GM12878 (cell line): ENCODE data around the gene RPAP3. TPM values are rescaled to one million over a fixed set of nuclear protein-coding genes. Genes with fewer than 3 reads are reported as not detected.

Experiments
- ATAC-seq: fragments of 200-7000 bp; cut with Tn5 transposase; 3 replicates; pipeline ENCODE4 v1.9.1; 2020; ENCODE audit warnings: mild to moderate bottlenecking, moderate library complexity
- BruUV-seq: library from RNA; stranded (reverse); fragments of 400-500 nt; replicated peaks from 2 replicates; lab custom pipeline; 2021; lab: Mats Ljungman, UMichigan
- CTCF ChIA-PET: fragments of 300-600 bp; sonication (Branson Sonifier 250); formaldehyde crosslinking; extraction: SDS; loops from one replicate; lab custom pipeline; 2021; ENCODE audit warnings: inconsistent platforms; lab: Yijun Ruan, JAX
- POLR2A ChIA-PET: fragments of 350-600 bp; formaldehyde crosslinking; extraction: SDS; loops from one replicate; lab custom pipeline; 2021; ENCODE audit warnings: inconsistent platforms; lab: Charles Lee
- RAD21 ChIA-PET: fragments of 300-600 bp; sonication (Branson Sonifier 250); formaldehyde crosslinking; loops from one replicate; lab custom pipeline; 2023; ENCODE audit warnings: antibody characterized with exemption; ENCODE audit not compliant: unreplicated experiment; lab: Charles Lee
- SMC1A ChIA-PET: fragments of 300-600 bp; sonication (Branson Sonifier 250); formaldehyde crosslinking; loops from one replicate; lab custom pipeline; 2023; ENCODE audit not compliant: unreplicated experiment, uncharacterized antibody; lab: Charles Lee
- DNase-seq: peaks from one replicate; pipeline ENCODE4 v3.0.0-alpha.2; 2011; ENCODE audit warnings: low read depth, low spot score
- FAIRE-seq: peaks from 3 replicates; lab custom pipeline; 2011; peaks lifted over from hg19 to GRCh38; lab: Jason Lieb, UNC
- H2AFZ ChIP-seq: 2 replicates; pipeline ENCODE4 v1.6.0; 2011; ENCODE audit warnings: low read depth, low read length, control low read depth; ENCODE audit not compliant: control insufficient read depth
- H3K27ac ChIP-seq: 2 replicates; pipeline ENCODE4 v1.5.1; 2011; ENCODE audit warnings: control low read depth; ENCODE audit not compliant: control insufficient read depth, insufficient read depth
- H3K27me3 ChIP-seq, 2 experiments: replicated peaks in 1 of 2; 2 replicates each; pipeline versions ENCODE4 v1.6.0 to v1.6.1; 2011; ENCODE audit warnings: low read length in 1 of 2; ENCODE audit not compliant: control insufficient read depth in 2 of 2, insufficient read depth in 2 of 2
- H3K36me3 ChIP-seq, 2 experiments: 2 replicates each; pipeline ENCODE4 v1.5.1; 2011; ENCODE audit warnings: low read length in 1 of 2; ENCODE audit not compliant: control insufficient read depth in 2 of 2, insufficient read depth in 2 of 2
- H3K4me1 ChIP-seq: 2 replicates; pipeline ENCODE4 v1.6.1; 2011; ENCODE audit warnings: mild to moderate bottlenecking, low read length, moderate library complexity, mixed read lengths; ENCODE audit not compliant: control insufficient read depth, insufficient read depth
- H3K4me2 ChIP-seq: 2 replicates; pipeline ENCODE4 v1.6.0; 2011; ENCODE audit warnings: control low read depth; ENCODE audit not compliant: control insufficient read depth, insufficient read depth
- H3K4me3 ChIP-seq: fragments of 200-600 bp; sonication (generic); 2 replicates; pipeline ENCODE4 v1.5.1; 2016
- H3K79me2 ChIP-seq: 2 replicates; pipeline ENCODE4 v1.6.0; 2011; ENCODE audit warnings: low read length; ENCODE audit not compliant: control insufficient read depth, insufficient read depth
- H3K9ac ChIP-seq: 2 replicates; pipeline ENCODE4 v1.8.0; 2011; ENCODE audit warnings: low read length, control low read depth, mixed read lengths; ENCODE audit not compliant: control insufficient read depth, insufficient read depth
- H3K9me3 ChIP-seq: replicated peaks from 3 replicates; pipeline ENCODE4 v1.5.1; 2011; ENCODE audit warnings: mild to moderate bottlenecking, low read length; ENCODE audit not compliant: control insufficient read depth, insufficient read depth
- H4K20me1 ChIP-seq: 2 replicates; pipeline ENCODE4 v1.6.0; 2011; ENCODE audit not compliant: control insufficient read depth, insufficient read depth
- FOXM1 ChIP-seq: IDR thresholded peaks from 2 replicates; pipeline ENCODE4 v1.6.1; 2012; ENCODE audit warnings: low read depth, mild to moderate bottlenecking, inconsistent platforms, low read length, moderate library complexity
- NFYA ChIP-seq: IDR thresholded peaks from 2 replicates; pipeline ENCODE4 v1.6.1; 2011; ENCODE audit warnings: low read depth, mild to moderate bottlenecking, low read length, improper control_type of control experiment, borderline replicate concordance
- SREBF2 ChIP-seq: IDR thresholded peaks from 2 replicates; pipeline ENCODE4 v1.6.1; 2012; ENCODE audit warnings: mild to moderate bottlenecking, low read length
- ZNF384 ChIP-seq: IDR thresholded peaks from 2 replicates; pipeline ENCODE4 v1.6.1; 2012; ENCODE audit warnings: low read depth, mild to moderate bottlenecking, low read length, improper control_type of control experiment, borderline replicate concordance
- WGBS: methylation state at CpG from one replicate; pipeline ENCODE4 v1.1.6; 2016; ENCODE audit warnings: low lambda C conversion rate; ENCODE audit not compliant: insufficient replicate concordance, insufficient coverage; ENCODE audit errors: missing lambda C conversion rate; 5-methylcytosine and 5-hydroxymethylcytosine counted together
- in situ Hi-C: fragments of 300-500 bp; cut with MboI; formaldehyde crosslinking; loops from 9 replicates; pipeline ENCODE4 v1.14.3; 2018; ENCODE audit warnings: mixed read lengths
- intact Hi-C: fragments of 100-400 bp; cut with micrococcal nuclease; formaldehyde crosslinking; loops from one replicate; pipeline ENCODE4 v1.14.2; 2022; ENCODE audit not compliant: unreplicated experiment
- polyA plus RNA-seq, 11 experiments: library from polyadenylated mRNA; depleted of rRNA in 4 of 11; unstranded in 6 of 11; stranded (reverse) in 5 of 11; fragments of >200 nt; fragmentation: Nextera tagmentation in 4 of 11; fragmentation: Illumina TruSeq in 1 of 11; extraction: Ambion mirVana in 4 of 11; extraction: Trizol in 1 of 11; gene quantifications; 1 replicate in 1 of 11; 2 replicates in 10 of 11; pipeline versions ENCODE4 v1.2.1 to v1.2.3, GENCODE V29; 2011 to 2016; ENCODE audit warnings: inconsistent platforms in 2 of 11, missing spikeins in 2 of 11, low read depth in 1 of 11
- total RNA-seq, 4 experiments: library from RNA; depleted of rRNA in 3 of 4; stranded (reverse); fragments of >200 nt in 3 of 4; fragmentation: Illumina TruSeq in 1 of 4; extraction: Trizol in 1 of 4; gene quantifications; 2 replicates each; pipeline versions ENCODE4 v1.2.1 to v1.2.3, GENCODE V29; 2013 to 2021
- TF ChIP-seq, protein P1 (sequence below): IDR thresholded peaks from 2 replicates; pipeline ENCODE4 v1.6.1; 2012; ENCODE audit warnings: low read depth, low read length, improper control_type of control experiment
- TF ChIP-seq, protein P2 (sequence below): IDR thresholded peaks from 2 replicates; pipeline ENCODE4 v1.6.1; 2012; ENCODE audit warnings: mild to moderate bottlenecking, low read depth, low read length

The RPAP3 gene
- total and polyA plus RNA-seq, 10 of the 15 experiments (the other 5 are each of a cell fraction or from before 2014, with no cell fraction given), result 14.1 to 50.6 (median 28.4) TPM

DNA sequence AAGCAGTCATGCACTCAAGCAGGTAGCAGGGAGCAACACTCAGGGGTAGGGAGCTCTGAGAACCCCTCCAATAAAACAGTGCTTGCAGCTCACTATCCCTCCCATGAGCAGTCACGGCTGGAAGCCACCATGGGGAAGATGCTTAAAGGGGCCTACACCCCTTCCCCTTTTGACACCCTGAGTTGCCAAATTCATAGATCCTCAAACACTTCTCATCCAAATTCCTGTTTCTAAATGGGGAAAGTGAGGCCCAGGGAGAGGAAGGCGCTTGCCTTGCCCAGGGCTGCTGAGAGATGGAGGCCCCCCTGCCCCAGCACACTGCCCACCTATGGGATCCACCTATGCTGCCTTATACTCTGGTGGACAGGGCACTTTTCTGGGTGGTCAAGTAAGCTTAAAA is 26.7 kb upstream of the RPAP3 start:
- FAIRE-seq (no peak), ATAC-seq (no peak), DNase-seq (no peak)
- Histone ChIP-seq H3K4me3 (no peak overlapping the region), H3K79me2 (no peaks in the 10 kb centered on the region), H4K20me1 (no peaks in the 10 kb centered on the region), H3K4me1 (no peaks in the 10 kb centered on the region), H3K9me3 (no peaks in the 10 kb centered on the region), H3K27me3 (no peaks in the 10 kb centered on the region), H3K36me3 (no peaks in the 10 kb centered on the region; a peak in 1 of 4 replicates), H3K9ac (no peak overlapping the region), H3K4me2 (no peak overlapping the region), H2AFZ (no peak overlapping the region), H3K27ac (no peak overlapping the region)
- ChIA-PET CTCF (interaction anchor here (2.3 to 5.4 kb wide), 4 partner anchors 10 to 46 kb away, joined by 8 to 71 read pairs (median 31); no protein-coding TSS in a partner anchor), POLR2A (no interaction called here), RAD21 (interaction anchor here (0.7 to 2.0 kb wide), 3 partner anchors 9 to 34 kb away, joined by 3 to 6 read pairs (median 3); no protein-coding TSS in a partner anchor), SMC1A (interaction anchor here (0.9 to 3.8 kb wide), 4 partner anchors 9 to 36 kb away, joined by 3 to 20 read pairs (median 4); no protein-coding TSS in a partner anchor)
- TF ChIP-seq, protein P1, sequence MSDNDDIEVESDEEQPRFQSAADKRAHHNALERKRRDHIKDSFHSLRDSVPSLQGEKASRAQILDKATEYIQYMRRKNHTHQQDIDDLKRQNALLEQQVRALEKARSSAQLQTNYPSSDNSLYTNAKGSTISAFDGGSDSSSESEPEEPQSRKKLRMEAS, result no peak
- no peak for TF ChIP-seq FOXM1
- intact Hi-C loops, result no loop called here
- BruUV-seq, result no TSS peak
- in situ Hi-C loops, result no loop called here
- WGBS, result 89% methylated on average over 2 of the region's 2 CpGs

DNA sequence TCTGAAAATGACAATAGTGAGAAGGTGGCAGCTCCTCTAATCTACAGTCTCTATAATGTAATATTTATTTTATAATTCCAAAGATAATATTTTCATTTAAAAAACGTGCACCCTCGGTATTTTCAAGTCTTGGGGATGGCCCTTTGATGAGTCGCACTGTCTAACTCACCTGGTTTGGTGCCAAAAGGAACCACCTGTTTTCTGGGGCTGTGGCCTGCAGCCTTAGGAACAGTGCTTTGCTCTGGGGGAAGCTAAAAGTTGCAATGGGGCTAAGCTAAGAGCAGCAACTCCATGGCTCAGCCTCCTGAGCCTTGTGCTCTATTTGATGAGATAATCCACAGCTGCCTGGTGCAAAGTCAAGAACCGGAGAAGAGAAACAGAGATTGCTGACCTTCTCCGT is 25.9 kb upstream of the RPAP3 start:
- H3K4me2 ChIP-seq, result no peak overlapping the region
- no peak overlapping the region for H2AFZ ChIP-seq
- FAIRE-seq (no peak), DNase-seq (no peak), ATAC-seq (no peak)
- intact Hi-C loops (no loop called here), in situ Hi-C loops (no loop called here)
- TF ChIP-seq SREBF2, result no peak
- no peak for TF ChIP-seq NFYA
- TF ChIP-seq, protein P2, sequence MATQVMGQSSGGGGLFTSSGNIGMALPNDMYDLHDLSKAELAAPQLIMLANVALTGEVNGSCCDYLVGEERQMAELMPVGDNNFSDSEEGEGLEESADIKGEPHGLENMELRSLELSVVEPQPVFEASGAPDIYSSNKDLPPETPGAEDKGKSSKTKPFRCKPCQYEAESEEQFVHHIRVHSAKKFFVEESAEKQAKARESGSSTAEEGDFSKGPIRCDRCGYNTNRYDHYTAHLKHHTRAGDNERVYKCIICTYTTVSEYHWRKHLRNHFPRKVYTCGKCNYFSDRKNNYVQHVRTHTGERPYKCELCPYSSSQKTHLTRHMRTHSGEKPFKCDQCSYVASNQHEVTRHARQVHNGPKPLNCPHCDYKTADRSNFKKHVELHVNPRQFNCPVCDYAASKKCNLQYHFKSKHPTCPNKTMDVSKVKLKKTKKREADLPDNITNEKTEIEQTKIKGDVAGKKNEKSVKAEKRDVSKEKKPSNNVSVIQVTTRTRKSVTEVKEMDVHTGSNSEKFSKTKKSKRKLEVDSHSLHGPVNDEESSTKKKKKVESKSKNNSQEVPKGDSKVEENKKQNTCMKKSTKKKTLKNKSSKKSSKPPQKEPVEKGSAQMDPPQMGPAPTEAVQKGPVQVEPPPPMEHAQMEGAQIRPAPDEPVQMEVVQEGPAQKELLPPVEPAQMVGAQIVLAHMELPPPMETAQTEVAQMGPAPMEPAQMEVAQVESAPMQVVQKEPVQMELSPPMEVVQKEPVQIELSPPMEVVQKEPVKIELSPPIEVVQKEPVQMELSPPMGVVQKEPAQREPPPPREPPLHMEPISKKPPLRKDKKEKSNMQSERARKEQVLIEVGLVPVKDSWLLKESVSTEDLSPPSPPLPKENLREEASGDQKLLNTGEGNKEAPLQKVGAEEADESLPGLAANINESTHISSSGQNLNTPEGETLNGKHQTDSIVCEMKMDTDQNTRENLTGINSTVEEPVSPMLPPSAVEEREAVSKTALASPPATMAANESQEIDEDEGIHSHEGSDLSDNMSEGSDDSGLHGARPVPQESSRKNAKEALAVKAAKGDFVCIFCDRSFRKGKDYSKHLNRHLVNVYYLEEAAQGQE, result no peak
- no peak for TF ChIP-seq ZNF384
- ChIA-PET SMC1A (interaction anchor here (1.1 to 3.8 kb wide), 3 partner anchors 10 to 34 kb away, joined by 4 to 20 read pairs (median 6); no protein-coding TSS in a partner anchor), POLR2A (interaction anchor here (0.6 kb wide), 1 partner anchor 24 kb away, joined by 3 read pairs; no protein-coding TSS in a partner anchor), CTCF (interaction anchor here (3.6 to 5.4 kb wide), 3 partner anchors 11 to 35 kb away, joined by 28 to 71 read pairs (median 34); no protein-coding TSS in a partner anchor), RAD21 (no interaction called here)
- peaks cover 5% of the 10 kb centered on the region for H3K4me1 ChIP-seq
- no peaks in the 10 kb centered on the region for H3K27me3 ChIP-seq
- no peak overlapping the region for H3K27ac ChIP-seq
- no peaks in the 10 kb centered on the region for H4K20me1 ChIP-seq
- H3K4me3 ChIP-seq, result no peak overlapping the region
- H3K36me3 ChIP-seq, result no peaks in the 10 kb centered on the region; a peak in 1 of 4 replicates
- H3K9ac ChIP-seq, result no peak overlapping the region
- H3K79me2 ChIP-seq, result no peaks in the 10 kb centered on the region
- no TSS peak for BruUV-seq
- H3K9me3 ChIP-seq, result no peaks in the 10 kb centered on the region
- 58% methylated on average over 5 of the region's 5 CpGs for WGBS
